NB4 (cell line): ENCODE measurements around the gene ZNF496.
"Not testable (repeated sequence)": the region's sequence is repeated elsewhere in the genome, so short reads cannot be mapped to it uniquely, and the experiment has no call there.

Source experiments
- DNase-seq: peaks from one replicate; pipeline ENCODE4 v3.0.0; 2010; ENCODE audit warnings: low read depth
- H3K4me3 ChIP-seq: one replicate; pipeline ENCODE4 v1.5.1; 2011; ENCODE audit warnings: mild to moderate bottlenecking, low read depth, low read length, moderate library complexity
- CTCF ChIP-seq: IDR thresholded peaks from one replicate; pipeline ENCODE4 v1.5.1; 2012; ENCODE audit warnings: low read depth, low read length
- MAX ChIP-seq: IDR thresholded peaks from 2 replicates; pipeline ENCODE4 v1.6.1; 2011; ENCODE audit warnings: low read depth, low read length
- MYC ChIP-seq: IDR thresholded peaks from 2 replicates; pipeline ENCODE4 v1.6.1; 2011; ENCODE audit warnings: low read depth, low read length
- POLR2A ChIP-seq: IDR thresholded peaks from 2 replicates; pipeline ENCODE4 v1.6.1; 2011; ENCODE audit warnings: mild to moderate bottlenecking; ENCODE audit not compliant: insufficient read length; ENCODE audit errors: extremely low read depth

ZNF496 gene

GRCh38 chr1:247331525-247332214 is at the start of gene ZNF496:
TSS of gene ZNF496 (minus strand) at chr1:247331867. CDS start at chr1:247329578, 2,289 bp downstream.
- H3K4me3 ChIP-seq: peak within 1 kb of the TSS; percentile 79
- DNase-seq: peak; percentile 86
- TF ChIP-seq MAX (no peak), CTCF (no peak), POLR2A (peak; percentile 65), MYC (peak; percentile 65)

GRCh38 chr1:247378334-247379073 is 46.8 kb upstream of the ZNF496 start:
- no peak for TF ChIP-seq CTCF
- no peak for TF ChIP-seq MAX
- TF ChIP-seq MYC: no peak
- TF ChIP-seq POLR2A: no peak
- DNase-seq: no peak

GRCh38 chr1:247377656-247378055 is 46.0 kb upstream of the ZNF496 start:
- H3K4me3 ChIP-seq, DNase-seq: not testable (repeated sequence)

More at GRCh38 chr1:247378334-247379073, 46.8 kb upstream of the ZNF496 start:
- H3K4me3 ChIP-seq: no peak overlapping the region

- no peak overlapping the region for H3K4me3 ChIP-seq
- no peak for DNase-seq
- no peak for TF ChIP-seq POLR2A
- TF ChIP-seq CTCF: no peak
- no peak for TF ChIP-seq MYC
- TF ChIP-seq MAX: no peak
Observed at GRCh38 chr1:247376659-247377058, 45.0 kb upstream of the ZNF496 start.

- no peak for DNase-seq
- no peak overlapping the region for H3K4me3 ChIP-seq
- TF ChIP-seq POLR2A (no peak), MYC (no peak), MAX (no peak), CTCF (no peak)
Observed at GRCh38 chr1:247375747-247376146, 44.1 kb upstream of the ZNF496 start.

- H3K4me3 ChIP-seq, DNase-seq: not testable (repeated sequence)
Observed at GRCh38 chr1:247374651-247375334, 43.1 kb upstream of the ZNF496 start.
